Spleen (tissue), 7 donors: ENCODE measurements around the gene PAK6.
A peak's percentile ranks its signal among the peaks of the same experiment; 100 is the strongest.

Experiments used
- CTCF ChIP-seq, 11 experiments: fragments of 200-600 bp in 7 of 11; fragments of 450-650 bp in 4 of 11; sonication (generic) in 4 of 11; IDR thresholded peaks in 8 of 11; conservative IDR thresholded peaks in 3 of 11; 1 replicate in 7 of 11; 2 replicates in 4 of 11; pipeline versions ENCODE4 v1.4.0 to v1.8.0; 2016 to 2021; ENCODE audit warnings: antibody characterized with exemption in 11 of 11, inconsistent platforms in 4 of 11, mild to moderate bottlenecking in 1 of 11
- POLR2AphosphoS5 ChIP-seq, 3 donors: sonication (generic); formaldehyde crosslinking; IDR thresholded peaks; one replicate each; pipeline ENCODE4 v1.5.1; 2017; ENCODE audit warnings: antibody characterized with exemption in 3 of 3
- donor health status: DM: no; HTN: no; CAD: no; lungs with moderate emphysema.
- donor health status: DM: no; HTN: no; CAD: no.
- donor health status: DM: no; HTN: no; CAD: no.

GRCh38 chr15:40274350-40275274 lies 35.7 kb downstream of the PAK6 start:
- TF ChIP-seq POLR2AphosphoS5 (IDR thresholded peaks at IDR 0.05) (peak in 2 of 3 donors; percentile 45 to 58), CTCF (IDR thresholded peaks at IDR 0.05 in 8 of 11, conservative IDR thresholded peaks at IDR 0.05 in 3 of 11) (peak; percentile 98 to 100 (median 100))
